ENCODE results near the gene OR51B6.
"Not testable (repeated sequence)": the region's sequence is repeated elsewhere in the genome, so short reads cannot be mapped to it uniquely, and the experiment has no call there.

OR51B6 gene

DNA sequence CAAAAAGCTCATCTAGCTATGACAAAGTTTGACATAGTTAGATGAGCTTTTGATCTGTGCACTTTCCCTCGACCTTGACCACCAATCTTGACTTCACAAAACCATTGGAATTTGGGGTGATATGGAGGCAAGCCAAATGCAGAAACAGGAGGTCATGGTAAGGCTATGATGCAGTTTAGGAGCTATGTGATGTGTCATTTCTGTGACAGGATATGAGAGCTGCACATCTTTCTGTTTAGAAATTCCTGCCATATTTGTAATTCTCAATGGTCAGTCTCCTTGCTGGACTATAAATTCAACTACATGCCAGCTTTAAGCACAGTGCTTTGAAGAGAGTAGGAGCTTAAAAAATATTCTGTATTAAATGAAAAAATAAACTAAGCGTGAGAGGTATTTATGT, 12.9 kb downstream of the OR51B6 start:
- DNase-seq (ENCODE audit: low spot score) = no peak

DNA sequence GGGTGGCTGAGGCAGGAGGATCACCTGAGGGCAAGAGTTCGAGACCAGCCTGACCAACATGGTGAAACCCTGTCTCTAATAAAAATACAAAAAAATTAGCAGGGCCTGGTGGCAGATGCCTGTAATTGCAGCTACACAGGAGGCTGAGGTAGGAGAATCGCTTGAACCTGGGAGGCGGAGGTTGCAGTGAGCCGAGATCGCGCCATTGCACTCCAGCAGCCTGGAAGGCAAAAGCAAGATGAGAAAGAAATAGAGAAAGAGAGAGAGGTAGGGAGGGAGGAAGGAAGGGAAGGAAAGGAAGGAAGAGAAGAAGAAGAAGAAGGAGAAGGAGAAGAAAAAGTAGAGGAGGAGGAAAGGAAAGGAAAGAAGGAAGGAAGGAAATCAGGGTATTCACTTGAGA, 15.1 kb downstream of the OR51B6 start:
- not testable (repeated sequence) for DNase-seq (ENCODE audit: low spot score)

DNA sequence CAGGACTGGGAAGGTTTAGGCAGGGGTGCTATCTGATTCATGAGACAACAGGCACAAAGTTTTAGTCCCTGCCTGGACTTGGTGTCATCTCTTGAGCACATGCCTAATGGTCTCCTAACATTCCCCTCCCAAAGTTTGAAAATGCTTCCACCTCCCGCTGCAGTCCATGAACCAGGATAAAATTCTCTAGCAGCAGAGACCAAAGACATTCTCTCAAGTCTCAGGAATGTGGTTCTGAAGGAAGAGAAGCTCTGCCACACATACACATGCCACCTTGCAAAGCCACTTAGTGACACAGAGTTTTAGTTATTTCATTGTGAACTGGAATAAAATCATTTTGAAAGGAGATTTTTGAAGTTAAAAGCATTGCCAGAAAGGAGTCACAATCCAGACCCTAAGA, 15.5 kb downstream of the OR51B6 start:
- DNase-seq (ENCODE audit: low spot score) = no peak

- no peak for DNase-seq (ENCODE audit: low spot score)
These were observed 16.3 kb downstream of the OR51B6 start for GRCh38 chr11:5367448-5368074.

GRCh38 chr11:5368502-5369043, 17.3 kb downstream of the OR51B6 start:
- DNase-seq (ENCODE audit: low spot score) = no peak

- DNase-seq (ENCODE audit: low spot score) = no peak
These were observed 18.5 kb downstream of the OR51B6 start for GRCh38 chr11:5369789-5370188.

DNA sequence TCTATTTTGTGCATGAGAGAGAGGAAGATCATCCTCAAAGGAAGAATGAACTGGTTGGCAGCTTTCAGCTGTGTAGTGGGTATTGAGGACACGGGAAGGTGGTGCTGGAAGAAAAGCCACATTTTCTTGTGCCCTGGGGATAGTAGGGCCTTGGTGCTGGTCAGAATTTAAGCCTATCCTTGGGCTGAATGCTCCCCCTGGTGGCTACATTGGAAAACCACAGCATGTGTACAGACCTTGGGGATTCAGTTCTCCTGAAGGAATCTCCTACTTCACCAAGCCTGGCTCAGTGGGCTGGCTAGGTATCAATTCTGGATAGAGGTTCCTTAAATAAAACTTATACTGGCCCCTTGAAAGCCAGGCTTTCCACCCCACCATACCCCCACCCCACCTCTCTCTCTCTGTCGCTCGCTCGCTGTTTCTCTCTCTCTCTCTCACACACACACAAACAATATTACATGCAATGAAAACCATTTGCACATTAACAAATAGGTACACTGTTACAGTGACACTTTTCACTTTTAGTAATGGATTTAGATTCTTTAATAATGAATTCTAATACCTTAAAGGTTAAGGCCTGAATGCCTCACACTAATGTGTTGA, 29.5 kb downstream of the OR51B6 start:
- peak; percentile 14 for DNase-seq (ENCODE audit: low spot score)

DNA sequence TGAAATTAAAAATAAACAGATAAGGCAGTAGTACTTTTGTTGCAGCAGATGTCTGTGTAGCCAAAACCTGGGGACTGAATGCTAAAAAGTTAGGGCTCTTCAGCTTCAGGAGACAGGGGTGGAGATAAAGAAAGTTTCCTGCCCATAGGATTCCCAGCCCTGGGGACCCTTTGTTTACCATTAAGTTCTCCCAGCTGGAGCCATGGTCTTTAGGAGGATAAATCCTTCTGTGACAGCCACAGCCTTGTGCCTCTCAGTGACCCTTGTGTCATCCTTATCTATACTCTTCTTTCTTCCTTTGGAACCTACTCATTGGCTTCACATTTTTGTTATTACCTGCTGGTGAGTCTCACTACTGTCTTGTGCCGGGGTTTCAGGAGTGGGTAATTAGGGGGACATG, 32.3 kb downstream of the OR51B6 start, which contains the start of gene OR51M1:
TSS of gene OR51M1 (plus strand) at position 237 of the 400 bp plus-strand sequence. CDS start 5,587 bp downstream, outside the sequence.
- DNase-seq (ENCODE audit: low spot score) = no peak

- no peak for DNase-seq (ENCODE audit: low spot score)
These were observed 33.0 kb downstream of the OR51B6 start for GRCh38 chr11:5384335-5384734.

DNA sequence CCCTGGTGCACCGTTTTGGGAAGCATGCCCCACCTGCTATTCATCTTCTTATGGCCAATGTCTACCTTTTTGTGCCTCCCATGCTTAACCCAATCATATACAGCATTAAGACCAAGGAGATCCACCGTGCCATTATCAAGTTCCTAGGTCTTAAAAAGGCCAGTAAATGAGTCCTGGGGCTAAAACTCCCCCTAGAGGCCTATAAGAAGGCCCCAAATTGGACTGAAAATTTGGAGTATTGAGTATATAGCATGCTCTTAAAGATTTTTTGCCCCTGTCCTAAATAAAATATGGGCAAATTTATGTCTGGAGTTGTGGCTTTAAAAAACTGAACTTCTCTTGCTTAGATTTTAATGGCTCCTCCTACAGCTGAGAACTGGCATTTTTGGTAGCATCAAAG, 38.9 kb downstream of the OR51B6 start:
- DNase-seq (ENCODE audit: low spot score) = no peak

DNA sequence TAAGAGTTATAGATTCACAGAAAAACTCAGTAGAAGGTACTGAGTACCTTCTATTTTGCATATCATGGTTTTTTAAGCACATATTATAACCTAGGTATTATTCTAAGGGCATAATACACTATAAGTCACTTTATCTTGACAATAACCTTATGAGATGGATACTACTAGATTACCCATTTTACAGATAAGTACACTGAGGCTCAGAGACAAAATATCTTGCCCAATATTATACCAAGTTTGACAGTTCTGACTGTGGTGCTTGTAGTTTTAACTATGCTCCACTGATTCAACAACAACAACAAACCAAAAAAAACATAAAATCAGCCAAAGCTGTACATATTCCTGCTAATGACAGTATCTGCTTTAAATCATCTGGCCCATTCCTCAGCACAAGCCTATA, 42.8 kb downstream of the OR51B6 start:
- DNase-seq (ENCODE audit: low spot score) = no peak

- no peak for DNase-seq (ENCODE audit: low spot score)
These were observed 47.6 kb downstream of the OR51B6 start for GRCh38 chr11:5398936-5399335.
